Activated naive CD4-positive, alpha-beta T cell treated with anti-CD3 and anti-CD28 coated beads for 36 hours (primary cell): Measurements from ENCODE around the gene PRKCE. TPM values are rescaled to one million over a fixed set of nuclear protein-coding genes. Genes with fewer than 3 reads are reported as not detected.

ENCODE experiments used
- CTCF ChIA-PET: fragments of 350-600 bp; sonication (Branson Sonifier 250); formaldehyde crosslinking; loops from one replicate; lab custom pipeline; 2021; ENCODE audit warnings: antibody characterized with exemption; lab: Charles Lee
- DNase-seq: peaks from one replicate; pipeline ENCODE4 v3.0.0-alpha.2; 2020
- H3K27ac Mint-ChIP-seq: one replicate; pipeline ENCODE4 v1.8.0; 2021; ENCODE audit warnings: mild to moderate bottlenecking, mixed read lengths
- H3K27me3 Mint-ChIP-seq: one replicate; pipeline ENCODE4 v1.8.0; 2021; ENCODE audit warnings: low read depth, mixed read lengths
- H3K36me3 Mint-ChIP-seq: one replicate; pipeline ENCODE4 v1.8.0; 2021; ENCODE audit warnings: low read depth, mixed read lengths
- H3K4me1 Mint-ChIP-seq: one replicate; pipeline ENCODE4 v1.8.0; 2021; ENCODE audit warnings: low read depth, mixed read lengths
- H3K4me3 Mint-ChIP-seq: one replicate; pipeline ENCODE4 v1.8.0; 2021; ENCODE audit warnings: mild to moderate bottlenecking, moderate library complexity, mixed read lengths
- H3K9me3 Mint-ChIP-seq: one replicate; pipeline ENCODE4 v1.8.0; 2021; ENCODE audit warnings: mixed read lengths
- intact Hi-C: fragments of 100-400 bp; cut with micrococcal nuclease; formaldehyde crosslinking; loops from one replicate; pipeline ENCODE4 v1.15.1; 2023
- total RNA-seq, 2 experiments: library from RNA; stranded (reverse); gene quantifications; one replicate each; pipeline ENCODE4 v1.2.3, GENCODE V29; 2021

PRKCE gene
- total RNA-seq, 2 experiments from 2014 or later = 9.4 to 10.6 TPM

DNA sequence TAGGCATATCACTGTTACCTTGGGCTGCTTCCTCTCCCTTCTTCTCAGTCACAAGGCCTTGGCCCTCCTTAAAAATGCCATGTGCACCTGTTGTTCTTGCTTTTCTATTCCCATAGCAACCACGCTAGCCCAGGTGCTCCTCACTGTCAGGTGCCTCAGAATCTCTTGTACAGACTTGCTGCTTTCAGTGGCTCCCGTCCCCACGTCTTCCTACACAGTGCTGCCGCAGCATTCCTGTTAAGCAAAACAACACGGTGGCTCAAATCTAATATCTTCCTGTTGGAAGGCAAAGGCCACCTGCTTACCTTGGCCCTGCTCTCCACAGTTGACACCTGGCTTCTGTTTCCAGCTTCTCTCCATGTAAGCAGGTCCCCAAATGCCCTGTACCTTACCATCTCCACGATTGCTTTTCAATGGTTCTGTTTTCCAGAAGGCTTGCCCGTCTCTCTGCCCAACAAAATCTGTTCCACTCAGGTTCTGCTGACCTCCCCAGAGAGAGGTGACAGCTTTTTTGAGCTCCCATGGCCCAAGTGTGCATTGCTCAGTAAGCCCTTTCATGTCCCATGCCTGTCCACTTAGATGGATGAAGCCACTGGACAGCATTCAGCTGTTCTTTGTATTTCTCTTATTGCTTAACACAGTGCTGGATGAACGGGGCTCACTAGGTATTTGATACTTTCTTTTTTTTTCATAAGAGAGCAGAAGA lies 240.4 kb downstream of the PRKCE start:
- intact Hi-C loops = no loop called here
- no peak overlapping the region for H3K27ac Mint-ChIP-seq
- CTCF ChIA-PET = no interaction called here
- no peak for DNase-seq
- no peak overlapping the region for H3K4me3 Mint-ChIP-seq
- H3K27me3 Mint-ChIP-seq = no peaks in the 10 kb centered on the region
- peaks cover 39% of the 10 kb centered on the region for H3K4me1 Mint-ChIP-seq
- no peaks in the 10 kb centered on the region for H3K9me3 Mint-ChIP-seq
- H3K36me3 Mint-ChIP-seq = no peaks in the 10 kb centered on the region

DNA sequence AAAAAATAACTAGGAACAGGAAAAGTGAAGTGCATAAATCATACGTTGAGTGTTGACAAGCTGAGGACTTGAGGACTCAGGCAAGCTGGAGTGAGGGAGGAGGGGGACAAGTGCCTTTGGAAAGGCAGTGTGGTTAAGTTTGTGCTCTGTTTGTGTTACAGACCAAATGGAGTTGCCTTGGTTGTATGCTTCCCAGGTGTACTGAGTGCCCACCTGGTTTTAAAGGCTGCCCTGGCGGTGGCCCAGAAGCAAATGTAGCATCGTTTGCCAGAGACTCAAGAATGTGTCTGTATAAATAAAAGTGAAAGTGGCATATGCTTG lies 240.9 kb downstream of the PRKCE start:
- DNase-seq = no peak
- Mint-ChIP-seq H3K27ac (no peak overlapping the region), H3K4me3 (no peak overlapping the region), H3K4me1 (peaks cover 39% of the 10 kb centered on the region), H3K36me3 (no peaks in the 10 kb centered on the region), H3K9me3 (no peaks in the 10 kb centered on the region), H3K27me3 (no peaks in the 10 kb centered on the region)
- CTCF ChIA-PET = no interaction called here
- intact Hi-C loops = no loop called here

DNA sequence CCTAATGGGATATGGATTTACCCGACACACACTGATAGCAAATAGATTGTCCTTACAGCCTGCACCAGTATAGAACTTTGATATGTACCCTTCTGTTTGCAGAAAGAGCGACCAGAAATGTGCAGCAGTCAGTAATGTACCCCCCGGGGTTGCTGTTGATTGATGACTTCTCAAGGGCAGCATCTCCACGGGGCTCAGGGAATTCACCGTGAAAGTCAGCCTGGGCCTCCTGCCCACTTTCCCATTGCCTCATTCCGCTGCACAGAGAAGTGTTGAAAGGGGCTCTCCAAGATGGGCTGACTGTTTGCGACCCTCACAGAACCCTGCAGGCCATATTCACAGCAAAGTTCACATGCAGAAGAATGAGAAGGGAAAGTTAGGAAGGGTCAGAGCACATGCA lies 241.3 kb downstream of the PRKCE start:
- H3K27ac Mint-ChIP-seq = no peak overlapping the region
- H3K36me3 Mint-ChIP-seq = no peaks in the 10 kb centered on the region
- H3K27me3 Mint-ChIP-seq = no peaks in the 10 kb centered on the region
- CTCF ChIA-PET = no interaction called here
- intact Hi-C loops = no loop called here
- no peak for DNase-seq
- no peaks in the 10 kb centered on the region for H3K9me3 Mint-ChIP-seq
- no peak overlapping the region for H3K4me3 Mint-ChIP-seq
- peaks cover 39% of the 10 kb centered on the region for H3K4me1 Mint-ChIP-seq

DNA sequence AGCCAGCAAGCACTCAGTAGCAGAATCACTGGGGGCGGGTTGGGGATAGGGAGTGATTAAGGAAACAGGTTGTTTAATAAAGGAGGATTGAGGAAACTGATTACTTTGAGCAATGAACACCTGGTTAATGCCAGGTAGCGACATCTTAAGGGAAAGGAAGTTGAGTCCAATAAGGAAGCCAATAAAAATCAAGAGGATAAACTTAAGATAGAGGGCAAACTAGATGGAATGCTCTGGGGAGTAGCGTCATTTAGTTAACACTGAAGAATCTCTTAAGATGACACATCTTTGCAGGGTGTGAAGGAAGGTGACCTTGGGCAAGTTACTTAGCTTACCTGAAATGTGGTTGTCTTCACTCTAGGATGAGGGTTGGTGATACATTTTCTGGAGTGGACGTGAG lies 242.7 kb downstream of the PRKCE start:
- no peaks in the 10 kb centered on the region for H3K27me3 Mint-ChIP-seq
- CTCF ChIA-PET = no interaction called here
- H3K36me3 Mint-ChIP-seq = no peaks in the 10 kb centered on the region
- H3K4me1 Mint-ChIP-seq = peaks cover 34% of the 10 kb centered on the region
- H3K4me3 Mint-ChIP-seq = no peak overlapping the region
- DNase-seq = no peak
- intact Hi-C loops = no loop called here
- H3K9me3 Mint-ChIP-seq = no peaks in the 10 kb centered on the region
- H3K27ac Mint-ChIP-seq = no peak overlapping the region

DNA sequence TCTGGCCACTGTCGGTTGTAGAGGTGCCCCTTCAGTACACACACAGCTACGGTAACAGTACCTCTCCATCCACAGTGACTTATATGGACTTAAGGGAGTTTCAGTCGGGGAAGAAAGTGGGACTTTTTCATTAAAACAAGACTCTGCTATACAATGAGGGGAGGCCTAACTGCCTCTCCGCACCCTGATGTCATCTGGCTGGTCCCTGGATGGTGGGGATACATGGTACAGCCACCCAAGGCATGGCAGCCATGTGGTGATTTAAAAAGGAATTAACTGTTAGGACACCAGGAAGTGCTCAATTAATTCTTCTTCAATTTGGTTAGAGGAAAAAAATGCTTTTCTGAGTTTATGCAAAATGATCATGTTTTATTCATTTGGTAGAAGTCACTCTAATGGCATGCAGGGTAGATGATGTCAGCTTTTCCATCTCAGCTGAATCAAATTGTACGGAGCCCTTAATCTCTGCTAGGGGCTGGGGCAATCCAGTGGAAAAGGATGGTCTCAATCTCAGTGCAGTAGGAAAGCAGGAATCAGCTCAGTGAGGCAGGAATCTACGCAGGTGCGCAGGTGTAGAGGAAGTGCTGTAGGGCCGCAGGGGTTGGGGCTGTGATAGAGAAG lies 243.9 kb downstream of the PRKCE start:
- no peaks in the 10 kb centered on the region for H3K9me3 Mint-ChIP-seq
- no peak overlapping the region for H3K4me3 Mint-ChIP-seq
- H3K27ac Mint-ChIP-seq = no peak overlapping the region
- CTCF ChIA-PET = no interaction called here
- H3K4me1 Mint-ChIP-seq = peaks cover 23% of the 10 kb centered on the region
- H3K36me3 Mint-ChIP-seq = no peaks in the 10 kb centered on the region
- intact Hi-C loops = no loop called here
- DNase-seq = no peak
- no peaks in the 10 kb centered on the region for H3K27me3 Mint-ChIP-seq

DNA sequence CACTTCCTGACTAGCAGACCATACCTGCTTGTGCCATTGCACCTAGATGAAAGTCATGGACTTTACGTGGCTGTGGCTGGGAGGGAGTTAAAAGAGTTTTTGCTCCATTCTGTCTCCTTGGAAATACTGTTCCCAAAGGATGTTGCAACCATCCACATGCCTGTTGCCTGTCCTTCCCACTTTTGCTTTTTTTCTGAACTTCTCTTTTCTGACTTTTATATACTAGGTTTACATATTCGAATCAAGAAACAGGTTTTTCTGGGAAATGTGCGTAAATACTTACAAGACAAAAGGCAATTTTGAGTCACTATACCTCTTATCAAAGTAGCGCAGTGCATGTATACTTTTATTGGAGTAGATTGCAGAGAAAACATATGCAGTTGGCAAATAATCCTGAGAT lies 244.8 kb downstream of the PRKCE start:
- Mint-ChIP-seq H3K4me3 (no peak overlapping the region), H3K4me1 (peaks cover 15% of the 10 kb centered on the region), H3K36me3 (no peaks in the 10 kb centered on the region), H3K9me3 (no peaks in the 10 kb centered on the region), H3K27ac (no peak overlapping the region), H3K27me3 (no peaks in the 10 kb centered on the region)
- intact Hi-C loops = no loop called here
- no peak for DNase-seq
- CTCF ChIA-PET = no interaction called here

DNA sequence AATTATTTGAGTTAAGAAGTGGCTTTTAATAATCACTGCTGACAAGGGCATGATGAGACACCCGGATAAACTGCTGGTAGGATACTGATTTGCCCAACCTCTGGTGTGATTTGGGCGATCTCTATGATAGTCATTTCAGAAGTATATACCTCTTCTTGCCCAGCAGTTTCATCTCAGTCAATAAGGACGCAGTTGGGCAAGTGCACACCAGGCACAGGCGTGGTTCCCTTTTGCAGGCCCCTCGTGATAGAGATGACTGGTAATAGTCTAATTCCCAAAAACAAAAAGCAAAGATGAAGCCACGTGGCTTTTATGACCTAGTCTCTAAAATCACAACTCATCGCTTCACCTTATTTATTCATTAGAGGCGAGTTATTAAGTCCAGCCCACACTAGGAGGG lies 246.4 kb downstream of the PRKCE start:
- no peaks in the 10 kb centered on the region for H3K27me3 Mint-ChIP-seq
- H3K9me3 Mint-ChIP-seq = no peaks in the 10 kb centered on the region

DNA sequence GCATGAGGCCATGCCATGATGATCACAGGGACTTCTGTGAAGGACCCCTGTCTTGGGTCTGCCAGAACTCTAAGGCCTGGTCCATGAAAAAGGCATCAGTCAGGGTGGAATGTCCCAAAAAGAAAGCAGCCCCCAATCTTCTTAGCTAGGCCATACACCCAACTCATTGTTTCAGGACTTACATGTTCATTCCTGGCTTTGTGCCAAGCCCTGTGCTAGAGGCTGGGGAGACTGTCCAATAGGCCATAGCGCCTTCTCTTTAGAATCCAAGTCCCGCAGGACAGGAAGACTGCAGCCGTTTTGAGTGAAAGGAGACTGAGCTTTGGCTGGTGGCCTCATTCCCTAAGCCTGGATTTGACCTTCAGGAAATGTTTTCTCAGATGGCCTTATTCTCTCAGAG lies 247.3 kb downstream of the PRKCE start:
- no peak overlapping the region for H3K4me3 Mint-ChIP-seq

More for the DNA sequence above, 246.4 kb downstream of the PRKCE start:
- DNase-seq = no peak
- Mint-ChIP-seq H3K4me1 (no peaks in the 10 kb centered on the region), H3K4me3 (no peak overlapping the region), H3K36me3 (no peaks in the 10 kb centered on the region), H3K27ac (no peak overlapping the region)
- CTCF ChIA-PET = no interaction called here
- intact Hi-C loops = no loop called here

DNA sequence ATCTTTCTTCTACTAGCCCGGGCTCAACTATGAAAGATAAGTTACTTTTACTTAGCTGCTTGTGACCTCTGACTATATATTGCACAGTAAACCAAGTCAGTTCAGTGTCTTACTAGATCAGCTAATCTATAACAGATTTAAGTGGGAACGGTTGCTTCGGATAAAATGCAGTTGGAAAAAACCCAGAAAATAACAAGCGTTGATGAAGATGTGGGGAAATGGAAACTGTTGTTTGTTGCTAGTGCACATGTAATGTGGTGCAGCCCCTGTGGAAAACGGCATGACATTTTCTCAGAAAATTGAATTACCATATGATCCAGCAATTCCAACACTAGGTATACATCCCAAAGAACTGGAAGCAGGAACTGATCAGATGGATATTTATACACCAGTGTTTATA lies 248.5 kb downstream of the PRKCE start:
- no peaks in the 10 kb centered on the region for H3K9me3 Mint-ChIP-seq
- DNase-seq = no peak

More for the DNA sequence above, 247.3 kb downstream of the PRKCE start:
- Mint-ChIP-seq H3K4me1 (no peaks in the 10 kb centered on the region), H3K9me3 (no peaks in the 10 kb centered on the region), H3K27me3 (no peaks in the 10 kb centered on the region), H3K27ac (no peak overlapping the region), H3K36me3 (no peaks in the 10 kb centered on the region)
- CTCF ChIA-PET = no interaction called here
- no peak for DNase-seq
- intact Hi-C loops = no loop called here

DNA sequence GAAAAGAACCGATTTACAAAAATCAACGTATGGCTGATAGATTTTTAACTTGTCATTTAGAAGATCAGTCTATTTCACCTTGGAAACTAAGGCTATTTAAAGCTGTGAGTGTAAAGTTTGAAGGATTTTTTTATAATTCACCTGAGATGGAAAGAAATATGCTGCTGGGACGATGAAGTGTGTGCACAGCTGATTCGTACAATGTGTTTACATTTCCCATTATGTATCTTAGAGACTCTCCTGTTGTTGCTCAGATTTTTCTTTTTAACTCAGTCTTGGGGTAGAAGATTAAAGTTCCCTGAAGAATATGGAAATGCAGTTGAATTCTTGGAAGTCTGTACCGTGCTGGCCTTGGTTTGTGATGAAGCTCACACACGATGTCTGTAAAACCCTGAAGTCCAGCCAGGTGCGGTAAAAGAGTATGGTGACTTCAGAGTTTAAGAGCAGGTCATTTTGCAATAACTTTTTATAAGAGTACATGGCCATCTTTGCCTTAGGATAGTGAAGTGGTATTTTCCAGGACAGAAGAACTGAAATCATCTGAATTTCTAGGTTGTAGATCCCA lies 250.1 kb downstream of the PRKCE start:
- H3K36me3 Mint-ChIP-seq = no peaks in the 10 kb centered on the region
- H3K27me3 Mint-ChIP-seq = no peaks in the 10 kb centered on the region
- H3K9me3 Mint-ChIP-seq = no peaks in the 10 kb centered on the region
- no peak for DNase-seq
- H3K4me3 Mint-ChIP-seq = no peak overlapping the region
- no peak overlapping the region for H3K27ac Mint-ChIP-seq
- no peaks in the 10 kb centered on the region for H3K4me1 Mint-ChIP-seq
- CTCF ChIA-PET = interaction anchor here (1.3 kb wide), 1 partner anchor 11 kb away, joined by 4 read pairs; no protein-coding TSS in a partner anchor
- intact Hi-C loops = no loop called here

More for the DNA sequence above, 248.5 kb downstream of the PRKCE start:
- H3K27me3 Mint-ChIP-seq = no peaks in the 10 kb centered on the region
- H3K4me3 Mint-ChIP-seq = no peak overlapping the region
- intact Hi-C loops = no loop called here
- no peaks in the 10 kb centered on the region for H3K4me1 Mint-ChIP-seq
- H3K36me3 Mint-ChIP-seq = no peaks in the 10 kb centered on the region
- CTCF ChIA-PET = no interaction called here
- H3K27ac Mint-ChIP-seq = no peak overlapping the region

DNA sequence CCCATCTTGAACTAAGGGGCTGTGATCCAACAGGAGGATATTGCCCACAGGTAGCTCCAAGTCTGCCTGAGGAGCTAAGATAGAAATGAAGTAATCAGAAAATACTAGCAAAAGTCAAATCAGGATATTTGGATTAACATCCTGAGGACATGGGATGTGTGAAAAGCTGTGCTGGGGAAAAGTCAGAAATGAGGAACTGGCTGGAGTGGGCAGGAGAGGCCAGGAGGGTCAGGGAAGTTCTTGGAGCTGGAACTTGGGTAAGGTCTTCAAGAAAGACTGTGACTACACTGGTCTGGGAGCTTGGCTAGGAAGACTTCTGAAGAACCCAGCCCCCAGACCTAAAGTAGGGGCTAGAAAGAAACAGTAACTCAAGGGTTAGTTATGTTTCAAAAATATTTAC lies 250.9 kb downstream of the PRKCE start:
- Mint-ChIP-seq H3K4me3 (no peak overlapping the region), H3K4me1 (no peaks in the 10 kb centered on the region), H3K27ac (no peak overlapping the region), H3K9me3 (no peaks in the 10 kb centered on the region), H3K36me3 (no peaks in the 10 kb centered on the region), H3K27me3 (no peaks in the 10 kb centered on the region)
- CTCF ChIA-PET = interaction anchor here (1.3 kb wide), 1 partner anchor 12 kb away, joined by 4 read pairs; no protein-coding TSS in a partner anchor
- intact Hi-C loops = no loop called here
- DNase-seq = no peak

DNA sequence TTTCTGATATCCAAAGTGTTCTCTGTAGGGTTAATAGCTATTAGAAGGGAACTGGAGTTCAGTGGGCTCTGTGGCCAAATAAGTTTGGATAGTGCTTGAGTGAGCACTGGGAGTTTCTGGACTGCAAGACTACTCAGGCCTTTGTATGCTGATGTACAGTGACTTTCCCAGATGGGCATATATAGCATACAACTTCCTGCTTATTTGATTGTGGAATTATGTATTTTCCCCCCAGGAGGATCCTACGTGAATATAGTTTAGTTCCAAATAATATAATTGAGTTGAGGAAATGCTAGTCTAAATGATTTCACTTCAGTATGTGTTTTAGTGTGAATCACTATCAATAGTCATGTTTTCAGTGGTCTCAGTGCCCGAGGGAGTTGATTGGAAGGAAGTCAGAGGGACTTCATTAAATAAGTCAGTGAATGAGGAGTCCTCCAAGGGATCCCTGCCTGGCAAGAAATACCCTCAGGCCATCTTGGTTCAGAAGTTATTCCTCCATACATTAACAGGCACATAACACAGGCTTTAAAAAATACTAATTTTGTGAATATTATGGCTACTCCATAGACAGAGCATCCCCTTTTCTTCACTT lies 251.4 kb downstream of the PRKCE start:
- intact Hi-C loops = no loop called here
- Mint-ChIP-seq H3K27ac (no peak overlapping the region), H3K27me3 (no peaks in the 10 kb centered on the region), H3K36me3 (no peaks in the 10 kb centered on the region), H3K4me1 (no peaks in the 10 kb centered on the region), H3K9me3 (no peaks in the 10 kb centered on the region), H3K4me3 (no peak overlapping the region)
- no peak for DNase-seq
- CTCF ChIA-PET = interaction anchor here (0.6 to 1.3 kb wide), 2 partner anchors 13 to 1019 kb away, joined by 3 to 4 read pairs; no protein-coding TSS in a partner anchor
